Mucosa of descending colon (tissue), 3 donors: ENCODE data around the gene CASZ1. TPM values are rescaled to one million over a fixed set of nuclear protein-coding genes. Genes with fewer than 3 reads are reported as not detected.
A peak's percentile ranks its signal among the peaks of the same experiment; 100 is the strongest.

ENCODE experiments used
- ATAC-seq: fragments of 200-7000 bp; cut with Tn5 transposase; one replicate; pipeline ENCODE4 v1.9.1; 2020; ENCODE audit warnings: mild to moderate bottlenecking, moderate library complexity
- DNase-seq, 3 donors: peaks; one replicate each; pipeline ENCODE4 v3.0.0-alpha.2; 2020
- H3K36me3 ChIP-seq: fragments of 200-600 bp; one replicate; pipeline ENCODE4 v1.8.0; 2021; ENCODE audit warnings: low read depth, mild to moderate bottlenecking
- H3K4me1 ChIP-seq: fragments of 200-600 bp; one replicate; pipeline ENCODE4 v1.8.0; 2021; ENCODE audit warnings: low read depth, mild to moderate bottlenecking
- H3K4me3 ChIP-seq: fragments of 200-600 bp; one replicate; pipeline ENCODE4 v1.8.0; 2021; ENCODE audit warnings: mild to moderate bottlenecking
- H3K9me3 ChIP-seq: fragments of 200-600 bp; one replicate; pipeline ENCODE4 v1.8.0; 2021; ENCODE audit warnings: mild to moderate bottlenecking
- CTCF ChIP-seq: fragments of 200-600 bp; IDR thresholded peaks from one replicate; pipeline ENCODE4 v1.8.0; 2022; ENCODE audit warnings: antibody characterized with exemption, mild to moderate bottlenecking
- intact Hi-C, 2 donors: fragments of 100-400 bp; cut with DNase I in 1 of 2; cut with micrococcal nuclease in 1 of 2; formaldehyde crosslinking; loops; one replicate each; pipeline versions ENCODE4 v1.11.0 to v1.11.1; 2022; cut with DNase I, micrococcal nuclease
- total RNA-seq, 3 donors: library from RNA; stranded (reverse); fragmentation: NEBNext Ultra II Directional in 2 of 3; extraction: Animal tissue kit (Norgen Biotek cat#: 25700) in 2 of 3; gene quantifications; one replicate each; pipeline versions ENCODE4 v1.2.1 to v1.2.4, GENCODE V29; 2021 to 2023
- donor health status: DM: no; HTN: no; CAD: no; lungs with moderate emphysema.
- donor health status: DM: no; HTN: no; CAD: no.
- donor health status: DM: no; HTN: yes; CAD: no.

CASZ1 gene
- total RNA-seq, 3 donors from 2014 or later = 66.5 to 110 (median 84.5) TPM

DNA sequence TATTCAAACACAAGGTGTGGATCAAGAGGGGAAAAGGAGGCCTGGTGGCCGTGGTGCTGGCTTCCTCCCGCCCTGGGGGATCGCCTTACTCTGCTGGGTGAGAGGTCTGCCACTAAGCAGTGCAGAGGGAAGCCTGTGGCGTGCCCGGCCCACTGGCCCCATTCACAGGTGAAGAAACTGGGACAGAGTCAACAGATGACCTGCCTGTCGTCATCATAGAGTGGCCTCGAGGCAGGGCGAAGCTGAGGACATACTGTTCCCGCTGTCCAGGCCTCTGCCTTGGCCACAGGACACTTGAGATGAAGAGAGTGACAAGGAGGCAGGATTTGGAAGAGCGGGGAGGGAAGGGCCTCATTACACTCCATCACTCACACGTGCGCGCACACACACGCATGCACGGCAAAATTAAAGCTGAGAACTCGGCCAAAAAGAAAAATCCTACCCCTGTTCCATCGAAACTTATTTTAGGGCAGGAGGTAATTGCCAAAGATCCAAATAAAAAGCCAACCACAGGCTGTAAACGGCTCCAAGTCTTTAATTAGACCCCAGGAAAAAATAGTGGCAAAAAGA lies 50.5 kb downstream of the CASZ1 start:
- ATAC-seq (peak; percentile 5), DNase-seq (no peak)
- peaks cover 6% of the 10 kb centered on the region for H3K4me1 ChIP-seq
- H3K9me3 ChIP-seq = no peaks in the 10 kb centered on the region
- intact Hi-C loops = no loop called here
- no peak for TF ChIP-seq CTCF
- H3K36me3 ChIP-seq = no peaks in the 10 kb centered on the region
- H3K4me3 ChIP-seq = no peak overlapping the region

- Histone ChIP-seq H3K4me1 (peaks cover 6% of the 10 kb centered on the region), H3K9me3 (no peaks in the 10 kb centered on the region), H3K36me3 (no peaks in the 10 kb centered on the region), H3K4me3 (no peak overlapping the region)
- intact Hi-C loops = no loop called here
- DNase-seq (no peak), ATAC-seq (no peak)
- no peak for TF ChIP-seq CTCF
Measured at GRCh38 chr1:10745383-10745782, 51.1 kb downstream of the CASZ1 start.

- ATAC-seq = no peak
- intact Hi-C loops = no loop called here
Measured at GRCh38 chr1:10744654-10745238, 51.7 kb downstream of the CASZ1 start.

GRCh38 chr1:10744029-10744428 lies 52.4 kb downstream of the CASZ1 start:
- ATAC-seq (peak; percentile 53), DNase-seq (peak in 1 of 3 donors; percentile 61)
- Histone ChIP-seq H3K9me3 (no peaks in the 10 kb centered on the region), H3K36me3 (no peaks in the 10 kb centered on the region), H3K4me3 (no peak overlapping the region), H3K4me1 (peaks cover 9% of the 10 kb centered on the region)
- no peak for TF ChIP-seq CTCF
- intact Hi-C loops = no loop called here

More at GRCh38 chr1:10744654-10745238, 51.7 kb downstream of the CASZ1 start:
- Histone ChIP-seq H3K4me3 (no peak overlapping the region), H3K4me1 (peaks cover 6% of the 10 kb centered on the region), H3K9me3 (no peaks in the 10 kb centered on the region), H3K36me3 (no peaks in the 10 kb centered on the region)
- TF ChIP-seq CTCF = no peak
- no peak for DNase-seq

DNA sequence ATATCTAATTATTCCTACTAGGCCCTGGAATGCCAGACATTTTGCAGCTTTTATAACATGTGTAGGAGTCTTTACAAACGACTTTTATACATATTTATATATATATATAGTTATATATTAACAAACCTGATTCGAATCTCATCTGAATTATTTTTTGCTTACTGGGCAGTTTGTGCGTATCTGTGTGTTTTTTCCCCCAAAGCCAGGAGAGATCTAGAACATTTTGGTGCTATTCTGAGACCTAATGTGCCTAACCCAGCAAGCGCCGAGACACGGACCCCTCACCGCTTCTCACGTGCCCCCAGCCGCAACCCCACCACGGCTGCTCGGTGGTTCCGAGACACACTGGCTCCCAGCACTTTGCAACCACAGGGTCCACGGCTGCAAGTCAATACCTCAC lies 54.8 kb downstream of the CASZ1 start:
- DNase-seq = no peak
- intact Hi-C loops = no loop called here
- no peak for TF ChIP-seq CTCF
- H3K9me3 ChIP-seq = no peaks in the 10 kb centered on the region
- H3K4me1 ChIP-seq = peaks cover 30% of the 10 kb centered on the region
- H3K4me3 ChIP-seq = no peak overlapping the region
- ATAC-seq = no peak
- H3K36me3 ChIP-seq = no peaks in the 10 kb centered on the region
